Breast epithelium (tissue), 3 donors: ENCODE results near the gene MCM6.

Source experiments
- CTCF ChIP-seq, 3 donors: fragments of 450-650 bp; IDR thresholded peaks; one replicate each; pipeline ENCODE4 v1.5.1; 2016 to 2017; ENCODE audit warnings: antibody characterized with exemption in 3 of 3, mild to moderate bottlenecking in 3 of 3, moderate library complexity in 3 of 3
- POLR2A ChIP-seq: fragments of 450-650 bp; IDR thresholded peaks from one replicate; pipeline ENCODE4 v1.6.1; 2016; ENCODE audit warnings: antibody characterized with exemption, mild to moderate bottlenecking, moderate library complexity
- POLR2AphosphoS5 ChIP-seq, 3 donors: sonication (generic); formaldehyde crosslinking; IDR thresholded peaks; one replicate each; pipeline ENCODE4 v1.6.1; 2017; ENCODE audit warnings: antibody characterized with exemption in 3 of 3

- TF ChIP-seq POLR2AphosphoS5 (IDR thresholded peaks at IDR 0.05) (no peak), CTCF (IDR thresholded peaks at IDR 0.05) (no peak), POLR2A (no peak)
These were observed 32.6 kb downstream of the MCM6 start for GRCh38 chr2:135843671-135844070.
